GM19395 (cell line): ENCODE results near the gene NUAK2.

Experiments used
- ATAC-seq: cut with Tn5 transposase; IDR thresholded peaks from one replicate; pipeline ENCODE4 v1.9.1; 2021; ENCODE audit warnings: mild to moderate bottlenecking, moderate library complexity; ENCODE audit not compliant: unreplicated experiment

NUAK2 gene

GRCh38 chr1:205323794-205324193 lies 2.2 kb upstream of the NUAK2 start:
- ATAC-seq, result no peak

- no peak for ATAC-seq
These were observed 376 bp upstream of the NUAK2 start for GRCh38 chr1:205321959-205322283.

GRCh38 chr1:205319081-205320018 lies 2.2 kb downstream of the NUAK2 start:
- ATAC-seq, result no peak

GRCh38 chr1:205318231-205318991 lies 3.1 kb downstream of the NUAK2 start:
- no peak for ATAC-seq

- ATAC-seq, result no peak
These were observed 4.1 kb downstream of the NUAK2 start for GRCh38 chr1:205317311-205317917.

- ATAC-seq, result no peak
These were observed 5.4 kb downstream of the NUAK2 start for GRCh38 chr1:205316161-205316566.

GRCh38 chr1:205315008-205315618 lies 6.4 kb downstream of the NUAK2 start:
- no peak for ATAC-seq

GRCh38 chr1:205313563-205314308 lies 7.8 kb downstream of the NUAK2 start:
- ATAC-seq, result peak; percentile 54

- ATAC-seq, result no peak
These were observed 8.5 kb downstream of the NUAK2 start for GRCh38 chr1:205312866-205313562.

GRCh38 chr1:205310976-205311704 lies 10.4 kb downstream of the NUAK2 start:
- ATAC-seq, result no peak

- ATAC-seq, result no peak
These were observed 11.8 kb downstream of the NUAK2 start for GRCh38 chr1:205309741-205310140.

GRCh38 chr1:205306929-205307566 lies 14.5 kb downstream of the NUAK2 start:
- no peak for ATAC-seq

GRCh38 chr1:205304695-205305070 lies 16.9 kb downstream of the NUAK2 start:
- ATAC-seq, result no peak

- no peak for ATAC-seq
These were observed 17.4 kb downstream of the NUAK2 start for GRCh38 chr1:205304046-205304694.

GRCh38 chr1:205303247-205303888 lies 18.2 kb downstream of the NUAK2 start:
- no peak for ATAC-seq

GRCh38 chr1:205301842-205302588 lies 19.5 kb downstream of the NUAK2 start:
- no peak for ATAC-seq

GRCh38 chr1:205301205-205301821 lies 20.2 kb downstream of the NUAK2 start:
- ATAC-seq, result no peak
